Cardiac septum (tissue), 1 donor: ENCODE results near the gene IRF2BP1. TPM values are rescaled to one million over a fixed set of nuclear protein-coding genes. Genes with fewer than 3 reads are reported as not detected.
"Not testable (repeated sequence)": the region's sequence is repeated elsewhere in the genome, so short reads cannot be mapped to it uniquely, and the experiment has no call there.

Experiments
- DNase-seq: peaks from one replicate; pipeline ENCODE4 v3.0.0-alpha.2; 2020; ENCODE audit warnings: low spot score
- intact Hi-C: fragments of 100-400 bp; cut with DNase I; formaldehyde crosslinking; loops from one replicate; pipeline ENCODE4 v1.14.0; 2022
- total RNA-seq: library from RNA; stranded (reverse); fragmentation: NEBNext Ultra II Directional; extraction: Animal tissue kit (Norgen Biotek cat#: 25700); gene quantifications from one replicate; pipeline ENCODE4 v1.2.1, GENCODE V29; 2021
- donor health status: DM: no; HTN: no; CAD: no.

The IRF2BP1 gene
- total RNA-seq, 1 donor from 2014 or later = 17.4 TPM

DNA sequence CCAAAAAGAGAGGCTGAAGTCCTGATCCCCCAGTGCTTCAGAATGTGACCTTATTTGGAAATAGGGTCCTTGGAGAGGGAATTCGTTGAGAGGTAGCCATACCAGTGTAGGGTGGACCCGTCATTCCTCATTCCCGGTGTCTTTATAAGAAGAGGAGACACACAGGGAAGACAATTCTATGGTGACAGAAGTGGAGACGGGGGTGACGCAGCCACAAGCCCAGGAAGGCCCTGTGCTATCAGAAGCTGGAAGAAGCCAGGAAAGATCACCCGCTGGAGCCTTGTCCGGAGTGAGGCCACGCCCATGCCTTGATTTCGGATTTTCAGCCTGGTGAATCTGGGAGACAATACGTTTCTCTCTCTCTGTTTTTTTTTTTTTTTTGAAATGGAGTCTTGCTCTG, 19.1 kb upstream of the IRF2BP1 start:
- intact Hi-C loops = no loop called here
- no peak for DNase-seq

DNA sequence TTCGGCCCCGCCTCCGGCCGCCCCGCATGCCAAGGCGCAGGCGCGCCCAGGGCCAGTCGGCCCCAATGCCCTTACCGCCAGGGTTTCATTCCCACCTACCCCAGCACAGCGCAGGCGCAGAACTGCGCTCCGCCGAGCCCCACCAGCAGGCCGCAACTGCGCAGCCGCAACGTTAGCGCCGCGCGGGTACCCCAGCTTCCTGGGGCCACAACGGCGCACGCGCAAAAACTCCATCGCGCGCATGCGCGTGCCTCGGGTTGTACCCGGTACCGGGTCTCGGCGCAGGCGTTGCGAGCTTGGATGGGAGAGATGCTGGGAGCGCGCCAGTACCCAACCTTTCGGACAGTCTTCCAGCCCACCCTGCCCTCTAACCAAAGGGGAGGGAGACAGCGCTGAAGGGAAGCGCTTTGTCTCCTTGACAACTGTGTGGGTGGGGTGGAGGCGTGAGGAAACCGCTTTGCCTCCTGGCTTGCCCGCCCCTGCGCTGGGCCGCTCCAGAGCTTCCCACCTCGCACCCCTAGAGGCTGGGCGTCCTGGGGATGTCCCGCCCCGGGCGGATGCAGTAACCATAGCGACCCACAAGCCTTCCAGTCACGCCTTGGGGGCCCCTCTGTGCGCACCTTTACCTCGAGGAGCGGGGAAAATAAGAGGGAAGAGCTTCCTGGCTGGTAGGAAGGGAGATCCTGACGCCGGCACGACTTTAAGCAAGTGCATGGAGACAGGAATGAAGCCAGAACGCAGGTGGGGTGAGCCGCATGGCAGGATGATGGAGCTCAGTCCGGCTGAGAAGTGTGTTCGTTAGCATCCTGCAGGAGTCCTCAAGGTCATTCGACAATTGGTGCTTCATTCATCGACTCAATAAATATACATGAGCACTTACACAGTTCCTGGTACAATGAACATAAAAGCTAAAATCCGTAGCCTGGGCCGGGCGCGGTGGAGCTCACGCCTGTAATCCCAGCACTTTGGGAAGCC, 17.0 kb upstream of the IRF2BP1 start:
- intact Hi-C loops = no loop called here
- peak; percentile 99 for DNase-seq

DNA sequence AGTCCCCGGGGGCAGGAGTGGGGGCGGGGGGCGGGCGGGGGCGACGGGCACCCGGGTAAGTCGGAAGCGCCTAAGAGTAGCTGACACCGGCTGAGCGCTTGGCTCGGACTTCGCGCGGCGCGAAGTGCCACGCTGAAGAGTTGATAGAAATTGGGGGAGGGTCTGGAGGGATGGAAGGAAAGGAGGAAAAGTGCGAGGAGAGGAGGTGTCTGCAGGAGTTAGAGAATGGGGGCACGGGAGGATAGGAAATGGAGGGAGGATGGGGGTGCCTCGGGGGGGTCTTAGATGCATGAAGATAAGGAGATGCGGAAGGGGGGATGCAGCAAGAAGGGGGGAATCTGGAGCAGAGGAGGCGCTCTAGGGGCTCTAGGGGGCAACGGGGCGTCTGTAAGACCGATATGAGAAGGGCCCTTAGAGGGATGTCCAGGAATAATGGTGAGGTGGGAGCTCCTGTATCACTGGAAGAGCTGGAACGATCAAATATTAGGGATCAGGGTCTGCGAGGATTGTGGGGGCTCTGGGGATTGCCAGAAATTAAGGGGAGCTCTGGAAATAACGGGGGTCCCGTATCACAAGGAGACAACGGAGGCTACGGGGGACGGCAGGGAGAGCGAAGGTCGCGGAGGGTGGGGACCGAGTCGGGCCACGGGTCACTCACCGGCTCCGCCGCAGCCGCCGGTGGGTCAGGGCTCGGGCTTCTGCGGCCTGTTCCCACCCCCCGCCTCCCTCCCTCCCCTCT, 16.1 kb upstream of the IRF2BP1 start, which contains the start of gene MYPOP:
MYPOP (minus strand) TSS at position 702 of the 739 bp plus-strand sequence. CDS start 840 bp downstream, outside the sequence.
- intact Hi-C loops = no loop called here
- DNase-seq = no peak

DNA sequence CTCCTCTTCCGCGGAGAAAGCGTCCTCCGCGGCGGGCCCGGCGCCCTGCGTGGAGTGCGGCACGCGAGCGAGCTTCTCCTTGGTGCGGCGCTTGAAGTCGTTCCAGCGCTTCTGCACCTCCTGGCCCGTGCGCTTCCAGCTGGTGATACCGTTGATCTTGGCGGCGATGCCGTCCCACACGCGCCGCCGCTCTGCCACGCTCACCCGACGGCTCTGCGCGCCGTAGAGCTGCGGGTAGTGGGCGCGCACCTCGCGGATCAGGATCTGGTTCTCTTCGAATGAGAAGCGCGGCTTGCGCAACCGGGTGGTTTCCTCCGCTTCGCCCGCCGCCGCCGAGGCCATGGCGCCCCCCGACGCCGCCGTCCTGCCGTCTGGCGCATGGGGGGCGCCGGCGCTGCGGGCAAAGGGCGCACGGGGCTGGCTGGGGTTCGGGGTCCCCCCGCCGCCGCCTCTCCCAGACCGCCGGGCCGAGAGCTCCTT, 15.5 kb upstream of the IRF2BP1 start:
- intact Hi-C loops = no loop called here
- no peak for DNase-seq

DNA sequence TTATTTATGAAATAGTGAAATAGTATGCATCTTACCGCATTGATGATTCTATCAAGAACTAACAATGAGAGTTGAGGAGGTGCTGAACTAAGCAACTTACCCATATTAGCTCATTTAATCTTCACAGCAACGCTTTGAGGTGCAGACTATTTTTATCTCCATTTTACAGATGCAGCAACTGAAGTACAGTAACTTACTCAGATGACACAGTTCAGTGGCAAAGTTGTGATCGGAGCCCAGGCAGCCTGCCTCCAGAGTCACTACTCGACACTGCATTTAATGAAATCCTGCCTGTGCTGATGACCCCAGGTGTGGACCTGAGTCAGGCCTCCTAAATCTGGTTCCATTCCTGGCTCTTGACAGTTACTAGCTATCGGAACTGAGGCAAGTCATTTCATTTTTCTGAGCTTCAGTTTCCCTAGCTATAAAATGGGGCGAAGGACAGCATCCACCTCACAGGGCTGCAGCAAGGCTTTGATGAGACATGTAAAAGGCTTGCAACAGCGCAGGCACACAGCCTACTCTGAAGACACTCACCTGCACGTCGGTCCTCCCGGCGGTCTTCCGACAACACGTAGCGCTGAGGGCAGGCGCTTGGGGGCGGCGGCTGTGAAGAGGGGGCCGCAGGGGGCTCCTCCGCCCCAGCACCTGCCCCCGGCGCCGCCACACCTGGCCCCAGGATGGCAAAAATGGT, 14.9 kb upstream of the IRF2BP1 start:
- intact Hi-C loops = no loop called here
- no peak for DNase-seq

DNA sequence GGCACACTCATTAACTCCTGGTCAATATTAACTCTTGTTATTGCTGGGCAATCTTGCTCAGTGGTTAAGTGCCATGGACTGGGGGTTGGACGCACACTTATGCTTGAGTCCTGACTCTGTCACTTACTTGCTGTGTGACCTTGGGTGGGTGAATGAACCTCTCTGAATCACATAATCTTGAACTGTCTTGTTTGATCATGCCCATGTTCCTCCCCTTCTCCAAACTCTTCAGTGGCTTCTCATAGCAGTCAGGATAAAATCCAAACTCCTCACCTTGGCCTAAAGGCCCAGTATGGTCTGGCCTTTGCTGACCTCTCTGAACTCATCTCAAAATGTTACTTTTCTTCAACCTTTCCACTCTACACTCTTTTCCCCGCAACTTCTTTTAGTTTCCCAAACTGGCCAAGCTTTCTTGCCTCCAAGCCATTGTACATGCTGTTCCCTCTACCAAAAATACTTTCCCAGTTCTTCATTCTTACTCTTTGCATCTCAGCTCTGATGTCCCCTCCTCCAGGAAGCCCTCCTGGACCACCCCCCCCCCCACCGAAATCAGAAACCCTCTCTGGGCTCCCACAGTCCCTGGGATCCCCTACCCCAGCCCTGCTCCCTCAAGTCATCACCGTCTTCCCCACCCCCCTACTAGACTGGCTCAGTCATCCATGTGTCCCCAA, 14.1 kb upstream of the IRF2BP1 start:
- DNase-seq = no peak
- intact Hi-C loops = no loop called here

DNA sequence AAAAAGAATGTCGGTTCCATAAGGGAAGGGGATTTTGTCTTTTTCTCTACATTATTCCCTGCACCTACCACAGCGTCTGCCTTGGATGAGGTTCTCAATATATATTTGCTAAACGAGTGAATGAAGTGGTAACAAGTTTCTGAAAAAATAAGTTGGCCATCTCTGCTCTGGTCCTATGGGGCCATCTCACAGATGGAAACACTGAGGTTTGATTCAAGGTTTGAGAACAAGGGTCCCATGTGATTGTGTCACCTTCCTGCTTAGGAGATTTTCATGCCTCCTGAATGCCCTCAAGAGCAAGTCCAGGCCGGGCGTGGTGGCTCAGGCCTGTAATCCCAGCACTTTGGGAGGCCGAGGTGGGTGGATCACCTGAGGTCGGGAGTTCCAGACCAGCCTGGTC, 13.3 kb upstream of the IRF2BP1 start:
- intact Hi-C loops = no loop called here
- no peak for DNase-seq

DNA sequence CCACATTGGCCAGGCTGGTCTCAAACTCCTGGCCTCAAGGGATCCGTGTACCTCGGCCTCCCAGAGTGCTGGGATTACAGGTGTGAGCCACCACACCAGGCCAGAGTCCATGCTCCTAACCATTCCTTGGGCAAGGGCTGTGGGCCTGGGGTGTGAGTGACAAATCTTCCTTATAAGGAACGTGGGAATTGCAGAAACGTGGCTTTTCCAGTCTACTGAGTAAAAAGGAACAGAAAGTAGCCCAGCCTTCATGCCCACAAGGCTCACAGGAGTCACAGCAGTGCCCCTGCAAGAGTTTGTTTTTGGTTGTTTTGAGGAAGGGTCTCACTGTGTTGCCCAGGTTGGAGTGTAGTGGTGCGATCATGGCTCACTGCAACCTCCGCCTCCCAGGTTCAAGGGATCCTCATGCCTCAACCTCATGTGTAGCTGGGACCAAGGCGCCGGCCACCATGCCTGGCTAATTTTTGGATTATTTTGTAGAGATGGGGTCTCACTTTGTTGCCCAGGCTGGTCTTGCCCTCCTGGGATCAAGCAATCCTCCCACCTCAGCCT, 11.4 kb upstream of the IRF2BP1 start:
- intact Hi-C loops = no loop called here
- no peak for DNase-seq

DNA sequence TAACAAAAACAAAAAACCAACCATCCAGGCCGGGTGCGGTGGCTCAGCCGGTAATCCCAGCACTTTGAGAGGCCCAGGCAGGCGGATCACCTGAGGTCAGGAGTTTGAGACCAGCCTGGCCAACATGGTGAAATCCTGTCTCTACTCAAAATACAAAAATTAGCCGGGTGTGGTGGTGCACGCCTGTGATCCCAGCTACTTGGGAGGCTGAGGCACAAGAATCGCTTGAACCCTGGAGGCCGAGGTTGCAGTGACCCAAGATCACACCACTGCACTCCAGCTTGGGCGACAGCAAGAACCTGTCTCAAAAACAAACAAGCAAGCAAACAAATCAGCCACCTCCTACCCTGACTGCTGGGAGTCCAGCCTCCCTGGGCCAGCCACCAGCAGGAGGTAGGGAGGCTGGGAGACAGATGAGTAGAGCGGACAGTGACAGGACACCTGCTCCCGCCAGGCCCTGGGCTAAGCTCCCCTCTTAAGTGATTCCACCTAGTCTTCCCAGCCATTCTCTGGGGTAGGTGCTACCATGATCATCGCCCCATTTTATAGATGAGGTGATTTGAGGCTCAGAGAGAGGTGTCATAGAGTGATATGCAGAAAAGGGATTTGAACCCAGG, 10.2 kb upstream of the IRF2BP1 start:
- intact Hi-C loops, DNase-seq: not testable (repeated sequence)

DNA sequence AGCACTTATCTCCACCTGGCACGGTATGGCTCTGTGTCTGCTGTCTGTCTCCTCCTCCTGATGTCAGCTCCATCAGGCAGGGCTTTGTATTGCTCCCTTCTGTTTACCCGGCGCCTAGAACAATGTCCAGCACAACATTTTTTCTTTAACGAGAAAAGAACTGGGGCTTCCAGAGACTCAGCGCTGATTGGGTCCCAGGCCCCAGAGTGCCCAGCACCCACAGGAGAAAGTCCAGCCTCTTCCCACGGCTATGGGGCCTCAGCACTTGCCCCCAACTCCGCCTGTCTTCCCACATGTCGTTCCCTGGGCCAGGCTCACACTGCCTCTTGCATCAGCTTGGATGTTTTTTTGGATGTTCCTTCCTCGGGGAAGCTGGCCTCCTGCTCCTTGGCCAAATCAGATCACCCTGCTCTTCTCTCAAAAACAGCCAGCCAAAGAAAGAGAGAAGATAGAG, 9.6 kb upstream of the IRF2BP1 start:
- DNase-seq = no peak
- intact Hi-C loops = no loop called here

DNA sequence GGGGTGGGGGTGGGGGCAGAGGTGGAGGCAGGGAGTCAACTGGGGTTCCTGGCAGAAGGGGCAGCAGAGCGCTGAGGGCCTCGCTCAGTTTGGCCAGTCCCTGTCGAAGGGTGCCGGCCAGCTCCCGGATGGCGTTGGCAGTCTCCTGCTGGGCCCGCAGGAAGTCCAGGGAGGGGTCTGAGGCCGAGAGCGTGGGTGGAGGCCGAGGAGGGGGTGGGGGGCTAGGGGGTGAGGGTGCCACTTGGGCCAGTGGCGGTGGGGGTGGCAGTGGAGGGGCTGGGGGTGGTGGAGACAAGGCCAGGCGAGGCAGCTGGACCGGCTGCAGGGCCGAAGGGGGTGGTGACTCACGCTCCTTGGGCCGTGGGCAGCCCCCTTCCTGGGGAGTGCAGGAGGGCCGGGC, 4.9 kb upstream of the IRF2BP1 start:
- DNase-seq = no peak
- intact Hi-C loops = no loop called here

DNA sequence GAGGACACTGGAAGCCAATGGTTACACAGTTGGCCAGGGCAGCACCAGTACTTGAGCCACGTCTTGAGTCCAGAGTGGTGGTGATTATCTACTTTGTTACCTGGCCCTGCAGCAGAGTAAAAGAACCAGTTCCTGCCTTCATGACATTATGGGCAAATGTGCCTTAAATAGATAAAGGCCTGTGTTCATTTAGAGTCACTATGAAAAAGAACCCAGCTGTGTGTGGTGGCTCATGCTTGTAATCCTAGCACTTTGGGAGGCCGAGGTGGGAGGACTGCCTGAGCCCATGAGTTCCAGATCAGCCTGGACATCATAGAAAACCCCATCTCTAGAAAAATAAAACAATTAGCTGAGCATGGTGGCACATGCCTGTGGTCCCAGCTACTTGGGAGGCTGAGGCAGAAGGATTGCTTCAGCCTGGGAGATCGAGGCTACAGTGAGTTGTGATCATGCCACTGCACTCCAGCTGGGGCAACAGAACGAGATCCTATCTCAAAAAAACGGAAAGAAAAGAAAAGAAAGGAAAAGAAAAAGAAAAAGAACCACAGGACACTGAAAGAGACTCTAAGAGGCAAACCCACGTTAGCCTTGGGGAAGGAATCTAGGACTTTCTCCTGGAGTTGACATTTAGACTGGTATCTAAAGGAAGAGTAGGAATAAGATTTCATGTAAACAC, 3.4 kb upstream of the IRF2BP1 start:
- no peak for DNase-seq
- intact Hi-C loops = no loop called here

DNA sequence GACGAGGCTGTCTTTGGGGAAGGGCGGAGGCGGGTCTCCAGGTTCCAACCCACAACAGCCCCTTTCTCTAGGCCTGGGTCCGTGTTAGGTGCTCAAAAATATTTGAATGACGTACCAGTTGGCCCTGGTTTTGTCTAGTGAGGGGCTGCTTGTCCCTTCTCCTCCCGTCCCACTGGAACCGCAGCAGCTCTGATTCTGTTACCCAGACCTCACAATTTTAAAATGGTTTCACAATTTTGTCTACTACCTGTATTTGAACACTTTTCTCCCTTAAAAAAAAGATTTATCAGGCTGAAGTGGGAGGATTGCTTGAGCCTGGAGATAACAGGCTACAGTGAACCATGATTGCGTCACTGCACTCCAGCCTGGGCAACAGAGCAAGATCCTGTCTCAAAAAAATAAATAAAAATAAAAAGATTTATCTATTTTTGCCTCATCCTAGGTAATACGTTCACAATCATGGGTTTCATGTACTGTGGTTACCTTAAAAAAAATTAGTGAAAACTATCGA, 1.3 kb upstream of the IRF2BP1 start:
- intact Hi-C loops = no loop called here
- no peak for DNase-seq

DNA sequence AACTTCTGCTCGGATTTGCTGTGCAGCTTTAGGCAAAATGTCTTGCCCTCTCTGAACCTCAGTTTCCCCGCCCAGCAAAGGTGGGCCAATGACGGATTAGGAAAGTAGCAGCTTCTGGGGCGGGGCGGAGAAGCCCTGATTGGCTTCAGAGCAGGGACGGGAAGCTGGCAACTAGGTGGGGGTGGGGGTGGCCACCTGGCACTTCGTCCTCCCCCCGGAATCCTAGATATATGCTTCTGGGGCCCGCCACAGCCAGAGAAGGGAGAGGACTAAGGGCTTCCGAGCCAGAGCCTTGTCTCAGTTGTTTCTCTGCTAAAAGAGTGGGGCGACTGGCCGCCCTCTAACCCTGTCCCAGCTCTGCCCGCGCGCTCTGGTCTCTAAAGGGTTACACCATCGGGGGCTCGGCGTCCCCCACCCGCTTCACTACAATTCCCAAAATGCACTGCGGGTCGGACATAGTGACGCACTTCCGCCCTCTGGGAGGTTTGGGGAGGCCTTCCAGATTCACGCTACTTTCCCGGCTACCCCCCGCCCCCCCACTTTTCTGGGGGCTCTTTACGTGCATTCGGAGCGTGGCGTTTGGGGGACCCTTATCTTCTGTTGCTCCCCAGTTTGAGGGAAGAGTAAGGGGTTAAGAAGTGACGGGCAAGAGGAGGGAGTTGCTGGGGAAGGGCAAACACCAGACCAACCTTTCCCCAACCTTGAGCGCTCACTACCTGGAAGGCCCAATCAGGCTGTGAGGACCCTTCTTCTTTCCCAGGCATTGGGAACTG, 672 bp upstream of the IRF2BP1 start:
- DNase-seq = peak; percentile 96
- intact Hi-C loops = loop anchor here (1.0 kb wide), 1 partner anchor 23 kb away; the partner anchor contains the start of gene SYMPK

DNA sequence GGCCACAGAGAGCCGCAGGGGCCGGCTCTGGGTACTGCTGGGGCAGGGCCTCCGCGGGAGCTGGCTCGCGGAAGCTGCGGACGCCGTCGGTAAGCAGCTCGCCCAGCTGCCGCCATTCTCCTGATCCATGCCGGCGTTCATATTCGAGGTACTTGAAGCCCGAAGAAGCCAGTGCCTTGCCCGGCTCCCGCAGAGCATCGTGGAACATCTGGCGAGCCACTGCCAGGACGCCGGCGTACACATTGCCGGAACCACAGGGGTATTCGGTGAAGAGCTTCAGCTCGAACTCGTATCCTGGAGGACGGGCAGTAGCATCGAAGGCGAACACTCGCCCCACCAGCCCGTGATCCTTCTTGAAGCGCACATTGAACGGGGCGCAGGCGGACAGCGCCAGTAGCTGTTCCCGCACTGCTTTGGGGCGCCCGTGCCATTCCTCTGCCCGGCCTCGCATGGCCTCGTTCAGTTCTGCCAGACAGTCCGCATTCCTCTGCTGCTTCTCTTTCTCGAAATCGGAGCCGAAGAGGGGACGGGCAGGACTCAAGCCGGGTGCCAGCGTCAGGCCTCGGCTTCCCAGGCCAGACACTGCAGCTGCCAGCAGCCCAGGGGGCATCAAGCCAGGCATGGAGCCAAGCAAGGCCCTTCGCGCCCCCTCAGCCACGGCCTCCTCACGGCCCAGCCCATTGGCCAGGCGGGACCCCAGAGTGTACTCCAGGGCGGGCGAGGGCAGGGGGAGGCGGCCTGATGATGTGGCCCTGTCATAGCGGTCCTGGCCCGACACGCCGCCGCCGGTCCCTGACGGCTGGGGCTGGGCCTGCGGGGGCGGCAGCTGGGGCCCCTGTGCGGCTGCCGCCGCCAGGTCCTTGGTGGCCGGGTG, 1.0 kb downstream of the IRF2BP1 start:
- DNase-seq = no peak
- intact Hi-C loops = no loop called here
